Measurements from ENCODE around the gene DNAJC5G.

GRCh38 chr2:27245626-27246025 lies 29.6 kb upstream of the DNAJC5G start:
- no peak for TF ChIP-seq CTCF (IDR thresholded peaks at IDR 0.05)
- no peak for TF ChIP-seq POLR2A (IDR thresholded peaks at IDR 0.05)

Measured in right lobe of liver (tissue), 4 donors.